Myocyte (in vitro differentiated cells): ENCODE measurements around the gene RBMY1J. TPM values are rescaled to one million over a fixed set of nuclear protein-coding genes. Genes with fewer than 3 reads are reported as not detected.
"Not testable (repeated sequence)": the region's sequence is repeated elsewhere in the genome, so short reads cannot be mapped to it uniquely, and the experiment has no call there.

Experiments
- DNase-seq: peaks from one replicate; pipeline ENCODE4 v3.0.0-alpha.2; 2012; ENCODE audit warnings: low read depth
- polyA plus RNA-seq: library from polyadenylated mRNA; unstranded; fragments of >200 nt; gene quantifications from one replicate; pipeline ENCODE4 v1.2.1, GENCODE V29; 2012; ENCODE audit warnings: missing spikeins
- total RNA-seq: library from RNA; depleted of rRNA; stranded (reverse); fragments of >200 nt; gene quantifications from 2 replicates; pipeline ENCODE4 v1.2.3, GENCODE V29; 2014

RBMY1J gene
- not detected in 2 replicates for total RNA-seq
- polyA plus RNA-seq = not detected

- DNase-seq = not testable (repeated sequence)
Observed at GRCh38 chrY:22403110-22403509, at the start of gene RBMY1J. RBMY1J (plus strand) TSS chrY:22403410; CDS start chrY:22405448, 2,038 bp downstream.

- no peak for DNase-seq
Observed at GRCh38 chrY:22367416-22367815, 35.8 kb upstream of the RBMY1J start.

GRCh38 chrY:22370623-22371022 lies 32.6 kb upstream of the RBMY1J start:
- DNase-seq = peak; percentile 63

GRCh38 chrY:22373494-22373893 lies 29.7 kb upstream of the RBMY1J start:
- no peak for DNase-seq

- not testable (repeated sequence) for DNase-seq
Observed at GRCh38 chrY:22444718-22445396, 41.6 kb downstream of the RBMY1J start.

- not testable (repeated sequence) for DNase-seq
Observed at GRCh38 chrY:22455522-22455921, 52.3 kb downstream of the RBMY1J start.

GRCh38 chrY:22461962-22462361 lies 58.8 kb downstream of the RBMY1J start:
- DNase-seq = not testable (repeated sequence)

Other genes starting within 250 kb of the RBMY1J start
- not detected in 2 replicates for gene RBMY1F, start 220.5 kb upstream of the RBMY1J start, total RNA-seq